ENCODE results near the gene MATN4.
"Not testable (repeated sequence)": the region's sequence is repeated elsewhere in the genome, so short reads cannot be mapped to it uniquely, and the experiment has no call there.

The MATN4 gene, protein sequence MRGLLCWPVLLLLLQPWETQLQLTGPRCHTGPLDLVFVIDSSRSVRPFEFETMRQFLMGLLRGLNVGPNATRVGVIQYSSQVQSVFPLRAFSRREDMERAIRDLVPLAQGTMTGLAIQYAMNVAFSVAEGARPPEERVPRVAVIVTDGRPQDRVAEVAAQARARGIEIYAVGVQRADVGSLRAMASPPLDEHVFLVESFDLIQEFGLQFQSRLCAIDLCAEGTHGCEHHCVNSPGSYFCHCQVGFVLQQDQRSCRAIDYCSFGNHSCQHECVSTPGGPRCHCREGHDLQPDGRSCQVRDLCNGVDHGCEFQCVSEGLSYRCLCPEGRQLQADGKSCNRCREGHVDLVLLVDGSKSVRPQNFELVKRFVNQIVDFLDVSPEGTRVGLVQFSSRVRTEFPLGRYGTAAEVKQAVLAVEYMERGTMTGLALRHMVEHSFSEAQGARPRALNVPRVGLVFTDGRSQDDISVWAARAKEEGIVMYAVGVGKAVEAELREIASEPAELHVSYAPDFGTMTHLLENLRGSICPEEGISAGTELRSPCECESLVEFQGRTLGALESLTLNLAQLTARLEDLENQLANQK

DNA sequence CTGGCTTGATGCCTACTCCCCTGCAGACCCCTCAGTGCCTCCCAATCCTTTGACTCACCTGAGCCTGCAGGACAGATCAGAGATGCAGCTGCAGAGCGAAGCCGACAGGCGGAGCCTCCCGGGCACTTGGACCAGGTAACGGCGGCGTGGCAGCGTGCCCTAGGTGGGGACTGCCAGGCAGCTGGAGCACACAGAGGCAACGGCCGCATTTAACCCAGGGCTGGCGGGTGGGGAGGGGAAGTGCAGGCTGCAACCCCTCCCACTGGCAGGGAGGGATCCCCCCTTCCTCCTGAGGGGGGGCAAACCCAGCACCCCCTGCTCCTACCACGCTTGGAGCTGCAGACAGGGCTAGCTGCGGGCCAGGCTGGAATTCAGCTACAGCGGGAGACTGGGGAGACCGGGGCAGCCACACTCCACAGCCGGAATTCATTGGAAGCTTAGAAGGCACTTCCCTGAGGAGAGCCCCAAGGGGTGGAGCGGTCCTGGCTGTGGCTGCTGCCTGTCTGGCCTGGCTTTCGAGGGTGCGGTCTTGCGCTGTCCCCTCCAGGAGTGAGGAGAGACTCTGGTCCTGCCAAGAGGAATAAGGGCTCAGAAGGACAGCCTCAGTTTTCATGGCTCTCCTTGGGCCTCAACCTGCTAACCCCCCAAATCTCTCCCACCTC, at the start of gene MATN4:
Gene MATN4, minus strand, starts transcription at position 183 of the 662 bp plus-strand sequence. CDS start 2,717 bp downstream, outside the sequence.
- DNase-seq (ENCODE audit: low read depth in 4 of 4, low spot score in 1 of 4) = no peak

GRCh38 chr20:45355209-45356084, 47.3 kb upstream of the MATN4 start:
- no peak for DNase-seq (ENCODE audit: low read depth in 4 of 4, low spot score in 1 of 4)

DNA sequence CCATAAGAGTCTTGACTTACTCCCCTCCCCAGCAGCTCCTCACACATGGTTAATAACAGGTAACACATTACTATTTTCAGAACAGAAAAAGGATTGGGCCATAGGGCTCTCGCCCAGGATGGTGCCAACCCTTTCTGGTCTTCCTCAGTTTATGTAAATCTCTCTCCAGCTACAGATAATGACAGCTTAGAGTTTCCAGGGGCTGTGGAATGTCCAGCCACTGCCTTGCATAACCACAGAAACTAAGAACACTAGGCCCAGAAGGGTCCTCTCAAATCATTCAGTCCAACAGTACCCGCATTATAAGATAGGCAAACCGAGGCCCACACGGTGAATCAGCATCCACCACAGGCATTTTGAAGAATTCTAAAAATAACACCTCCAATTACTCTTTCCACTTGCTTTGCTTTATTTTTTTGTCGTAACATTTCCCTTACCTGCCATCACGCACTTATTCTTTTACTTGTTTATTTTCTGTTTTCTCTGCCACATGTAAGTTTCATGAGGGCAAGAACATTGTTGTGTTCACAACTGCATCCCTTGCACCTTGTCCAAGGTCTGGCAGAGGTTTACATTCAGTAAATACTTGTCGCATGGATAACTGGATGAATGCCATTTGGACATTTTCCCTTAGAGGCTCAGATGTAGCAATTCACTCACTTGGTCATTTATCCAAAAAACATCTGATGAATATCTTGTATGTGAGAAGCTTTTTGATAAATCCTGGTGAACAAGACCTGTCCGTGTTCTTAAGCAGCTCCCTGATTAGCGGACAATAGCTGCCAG, 46.5 kb upstream of the MATN4 start:
- DNase-seq (ENCODE audit: low read depth in 4 of 4, low spot score in 1 of 4) = peak in 1 of 4 experiments; percentile 26

- DNase-seq (ENCODE audit: low read depth in 4 of 4, low spot score in 1 of 4) = no peak
Measured at GRCh38 chr20:45353746-45354145, 45.6 kb upstream of the MATN4 start.

DNA sequence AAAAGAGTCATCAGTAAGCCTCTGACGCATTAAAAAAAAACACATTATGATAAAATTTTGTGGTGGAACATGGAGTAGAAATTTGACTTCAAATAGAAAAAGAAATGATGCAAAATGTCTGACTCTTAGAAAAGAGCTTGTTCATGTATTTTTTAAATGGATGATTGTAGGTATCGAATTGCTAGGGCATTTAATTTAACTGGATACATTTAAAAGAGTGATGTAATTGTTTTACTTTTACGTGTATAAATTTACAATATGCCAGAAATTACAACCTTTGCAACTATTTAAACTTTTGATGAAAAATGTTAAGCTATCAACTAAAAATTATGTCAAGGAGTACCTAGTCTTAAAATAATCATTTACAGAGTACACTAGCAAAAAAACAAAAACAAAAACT, 44.6 kb upstream of the MATN4 start:
- no peak for DNase-seq (ENCODE audit: low read depth in 4 of 4, low spot score in 1 of 4)

DNA sequence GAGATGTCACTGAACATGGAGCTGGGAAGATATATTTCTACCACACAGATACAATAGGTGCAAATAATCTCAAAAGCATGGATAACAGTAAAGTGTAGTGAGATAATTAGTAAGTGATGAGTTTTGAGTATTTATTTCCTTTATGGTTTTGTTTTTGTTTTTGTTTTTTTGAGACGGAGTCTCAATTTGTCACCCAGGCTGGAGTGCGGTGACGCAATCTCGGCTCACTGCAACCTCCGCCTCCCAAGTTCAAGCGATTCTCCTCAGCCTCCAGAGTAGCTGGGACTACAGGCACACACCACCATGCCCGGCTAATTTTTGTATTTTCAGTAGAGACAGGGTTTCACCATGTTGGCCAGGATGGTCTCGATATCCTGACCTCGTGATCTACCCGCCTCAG, 42.7 kb upstream of the MATN4 start:
- DNase-seq (ENCODE audit: low read depth in 4 of 4, low spot score in 1 of 4) = not testable (repeated sequence)

GRCh38 chr20:45350217-45350616, 42.1 kb upstream of the MATN4 start:
- DNase-seq (ENCODE audit: low read depth in 4 of 4, low spot score in 1 of 4) = no peak

DNA sequence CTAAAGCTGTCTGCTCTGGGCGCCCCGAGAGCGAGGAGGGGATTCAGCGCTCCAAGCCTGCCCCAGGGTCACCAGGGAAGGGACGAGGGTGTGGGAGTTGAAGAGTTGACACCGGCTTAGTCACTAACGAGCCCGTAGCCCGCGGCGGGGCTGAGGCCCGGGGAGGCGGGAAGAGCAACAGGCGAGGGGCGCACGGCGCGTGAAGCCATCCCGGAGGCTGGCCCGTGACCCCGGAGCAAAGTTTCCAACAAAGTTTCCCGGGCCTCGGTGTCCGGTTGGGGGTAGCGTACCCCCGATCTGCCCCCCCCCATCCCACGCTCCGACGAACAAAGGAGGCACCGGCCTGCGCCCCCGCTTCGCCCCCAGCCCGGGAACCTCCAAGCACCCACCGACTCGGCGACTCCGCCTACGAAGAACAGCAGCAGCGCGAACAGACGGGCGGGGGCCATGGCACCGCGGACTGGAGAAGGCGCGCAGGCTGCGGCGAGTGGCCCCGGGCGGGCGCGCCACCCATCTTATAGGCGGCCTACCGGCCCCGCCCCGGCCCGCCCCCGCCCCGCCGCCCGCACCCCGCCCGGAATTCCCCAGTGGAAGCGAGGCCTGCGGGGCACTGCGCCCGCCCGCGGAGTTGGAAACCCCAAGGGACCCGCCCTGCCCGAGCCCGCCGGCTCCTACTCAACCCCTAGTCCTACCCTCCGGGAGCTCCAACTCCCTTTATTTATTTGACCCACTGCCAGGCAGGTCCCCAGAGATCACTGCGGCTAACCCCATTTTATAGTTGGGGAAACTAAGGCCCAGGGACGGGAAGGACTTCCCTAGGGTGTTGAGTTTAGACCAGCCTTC, 40.1 kb upstream of the MATN4 start, which contains the start of gene SDC4:
Gene SDC4, minus strand, starts transcription at position 489 of the 843 bp plus-strand sequence. Its CDS starts 40 bp downstream, at position 449.
- DNase-seq (ENCODE audit: low read depth in 4 of 4, low spot score in 1 of 4) = peak; percentile 34 to 59 (median 46)

DNA sequence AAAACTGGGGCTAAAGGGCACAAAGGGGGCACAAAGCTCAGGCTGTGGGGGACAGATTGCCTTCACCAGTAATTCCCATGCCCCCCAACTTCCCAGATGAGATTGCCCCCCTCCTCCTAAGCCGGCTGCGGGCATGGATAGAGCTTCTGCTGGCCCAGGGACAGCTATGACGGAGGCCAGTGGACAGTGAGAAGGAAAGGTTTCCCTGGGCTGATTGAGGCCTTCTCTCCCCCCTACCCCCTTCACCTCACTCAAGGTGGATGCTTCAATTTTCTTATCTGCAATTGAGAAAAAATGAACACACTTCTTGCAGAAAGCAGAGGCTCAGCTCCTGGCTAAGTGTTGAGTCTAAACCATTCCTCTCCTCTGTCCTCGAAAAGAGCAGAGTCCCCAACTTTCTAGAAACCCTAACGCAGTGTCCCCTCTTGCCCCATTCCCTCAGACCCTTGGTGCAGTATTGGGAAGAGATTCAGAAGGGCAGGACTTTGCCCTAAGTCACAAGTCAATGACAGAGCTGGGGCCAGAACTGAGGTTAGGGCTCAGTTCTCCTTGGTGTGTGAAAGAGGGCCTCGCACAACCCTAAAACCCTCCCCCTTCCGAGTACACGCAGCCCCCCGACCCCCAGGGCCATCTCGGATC, 39.3 kb upstream of the MATN4 start:
- no peak for DNase-seq (ENCODE audit: low read depth in 4 of 4, low spot score in 1 of 4)

DNA sequence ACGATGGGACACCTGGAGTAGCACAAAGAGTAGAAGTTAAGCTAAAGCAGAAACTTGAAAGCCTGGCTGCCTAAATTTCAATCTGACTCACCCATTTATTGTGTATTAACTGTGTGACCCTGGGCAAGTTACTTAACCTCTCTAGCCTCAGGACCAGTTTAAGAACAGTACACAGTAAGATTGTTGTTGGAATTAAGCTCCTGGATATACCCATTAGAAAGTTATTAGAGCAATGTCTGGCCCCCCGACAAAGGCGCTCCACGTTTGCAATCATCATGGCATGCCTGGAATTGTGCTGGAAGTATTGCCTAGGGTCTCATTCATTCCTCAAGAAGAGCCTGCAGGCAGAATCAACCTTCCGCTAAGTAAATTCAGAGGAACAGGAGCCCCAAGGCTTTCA, 38.8 kb upstream of the MATN4 start:
- DNase-seq (ENCODE audit: low read depth in 4 of 4, low spot score in 1 of 4) = no peak

GRCh38 chr20:45346291-45346718, 38.2 kb upstream of the MATN4 start:
- no peak for DNase-seq (ENCODE audit: low read depth in 4 of 4, low spot score in 1 of 4)

GRCh38 chr20:45345104-45345936, 37.2 kb upstream of the MATN4 start:
- DNase-seq (ENCODE audit: low read depth in 4 of 4, low spot score in 1 of 4) = no peak

DNA sequence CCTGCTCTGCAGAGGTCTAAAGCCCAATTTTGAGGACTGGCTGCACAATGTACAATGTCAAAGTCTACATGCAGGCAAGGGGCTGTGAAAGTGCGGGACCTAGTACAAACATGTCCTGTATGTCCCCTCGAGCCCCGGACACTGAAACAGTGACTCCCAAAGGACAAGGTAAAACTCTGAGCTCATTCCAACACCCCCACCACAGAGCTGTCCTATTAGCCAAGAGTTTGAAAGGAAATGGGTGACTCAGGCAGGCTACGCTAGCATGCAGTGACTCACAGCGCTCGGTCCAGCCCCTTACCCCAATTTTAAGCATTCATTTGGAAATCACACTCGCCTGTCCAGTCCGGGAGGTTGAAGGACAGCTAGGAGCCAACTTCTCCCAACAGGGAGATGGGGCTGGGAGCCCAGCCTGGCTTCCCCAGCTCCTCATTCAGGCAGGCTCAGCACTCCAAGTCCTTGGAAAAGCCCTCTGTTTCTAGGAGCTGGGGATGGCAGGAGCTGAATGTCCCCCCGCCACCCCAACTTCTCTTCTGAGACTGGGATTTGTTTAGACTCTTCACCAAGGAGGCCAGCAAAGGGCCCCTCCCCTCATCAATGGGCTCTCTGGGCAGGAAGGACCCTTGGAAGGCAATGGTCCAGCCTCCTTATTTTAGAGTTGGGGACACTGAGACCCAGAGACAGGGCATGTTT, 36.2 kb upstream of the MATN4 start:
- DNase-seq (ENCODE audit: low read depth in 4 of 4, low spot score in 1 of 4) = no peak

GRCh38 chr20:45343532-45344167, 35.6 kb upstream of the MATN4 start:
- no peak for DNase-seq (ENCODE audit: low read depth in 4 of 4, low spot score in 1 of 4)

GRCh38 chr20:45342855-45343531, 34.9 kb upstream of the MATN4 start:
- no peak for DNase-seq (ENCODE audit: low read depth in 4 of 4, low spot score in 1 of 4)
